Measurements from ENCODE around the gene AKR1E2.

Gene AKR1E2

DNA sequence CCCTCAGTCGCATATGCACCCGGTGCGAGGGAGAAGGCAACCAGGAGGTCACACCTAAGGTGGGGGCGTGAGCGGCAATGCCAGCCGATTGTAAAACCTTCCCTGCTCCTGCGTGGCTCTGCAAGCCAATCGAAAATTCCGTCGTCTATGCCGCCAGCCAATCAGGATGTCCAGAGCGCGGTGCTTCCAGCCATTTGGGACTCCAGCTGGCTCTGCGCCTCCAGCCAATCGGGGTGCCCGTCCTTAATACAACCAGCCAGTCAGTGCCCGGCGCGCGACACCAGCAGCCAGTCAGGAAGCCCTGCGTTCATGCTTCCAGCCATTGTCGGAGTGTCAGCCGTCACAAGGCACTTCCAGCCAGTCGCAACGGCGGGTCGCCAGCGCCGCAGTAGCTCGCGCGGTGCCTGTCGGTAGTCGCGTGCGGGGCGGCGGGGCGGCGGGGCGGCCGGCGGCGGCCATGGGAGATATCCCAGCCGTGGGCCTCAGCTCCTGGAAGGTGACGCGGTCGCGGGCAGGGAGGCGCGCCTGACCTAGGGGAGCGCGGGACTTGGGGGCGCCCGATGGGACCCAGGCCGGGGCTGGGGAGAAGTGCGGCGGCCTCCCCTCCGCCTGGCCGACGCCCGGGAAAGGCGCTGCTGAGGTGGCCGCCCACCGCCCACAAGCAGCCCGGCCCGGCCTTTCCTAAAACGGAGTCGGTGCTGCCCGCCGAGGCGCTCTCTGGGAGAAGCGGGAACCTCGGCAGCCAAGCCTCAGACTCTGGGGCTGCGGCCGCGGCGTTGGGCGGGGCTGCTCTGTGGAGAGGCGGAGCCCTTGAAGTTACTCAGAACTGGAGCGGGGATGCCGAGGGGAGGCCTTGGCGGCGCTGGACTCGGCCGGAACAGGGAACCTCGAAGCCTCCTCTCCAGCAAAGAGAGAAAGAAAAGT lies at the start of gene AKR1E2:
AKR1E2 (plus strand) TSS at position 340 of the 924 bp plus-strand sequence; CDS start at position 458, 118 bp downstream.
- no peak for TF ChIP-seq ZNF274 (IDR thresholded peaks at IDR 0.05; ENCODE audit: low read depth, low read length)
- peak within 1 kb of the TSS; percentile 57; the same call in 1 of the 2 replicates for H3K4me3 ChIP-seq (ENCODE audit: low read length)

- H3K4me3 ChIP-seq (ENCODE audit: low read length), result no peak overlapping the region
- TF ChIP-seq ZNF274 (IDR thresholded peaks at IDR 0.05; ENCODE audit: low read depth, low read length), result no peak
Measured at GRCh38 chr10:4776234-4776638, 49.8 kb upstream of the AKR1E2 start.

DNA sequence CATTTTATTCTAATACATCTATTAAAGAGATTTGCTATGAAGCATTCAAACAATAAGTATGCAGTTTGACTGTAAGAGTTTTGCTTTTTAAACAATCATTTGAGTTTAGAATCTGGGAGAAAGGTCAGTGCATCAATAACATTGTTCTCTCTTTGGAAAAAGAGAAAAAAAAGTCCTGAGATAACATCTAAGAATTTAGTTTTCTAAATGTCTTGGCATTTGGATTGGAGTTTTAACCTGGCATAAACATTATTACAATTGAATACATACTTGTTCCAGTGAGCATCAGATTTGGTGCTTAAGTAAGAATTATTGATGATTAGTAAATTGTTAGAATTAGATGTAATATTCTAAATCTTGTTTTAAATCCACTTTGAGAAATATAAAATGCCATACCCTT lies 47.2 kb upstream of the AKR1E2 start:
- TF ChIP-seq ZNF274 (IDR thresholded peaks at IDR 0.05; ENCODE audit: low read depth, low read length), result no peak
- H3K4me3 ChIP-seq (ENCODE audit: low read length), result no peak overlapping the region

DNA sequence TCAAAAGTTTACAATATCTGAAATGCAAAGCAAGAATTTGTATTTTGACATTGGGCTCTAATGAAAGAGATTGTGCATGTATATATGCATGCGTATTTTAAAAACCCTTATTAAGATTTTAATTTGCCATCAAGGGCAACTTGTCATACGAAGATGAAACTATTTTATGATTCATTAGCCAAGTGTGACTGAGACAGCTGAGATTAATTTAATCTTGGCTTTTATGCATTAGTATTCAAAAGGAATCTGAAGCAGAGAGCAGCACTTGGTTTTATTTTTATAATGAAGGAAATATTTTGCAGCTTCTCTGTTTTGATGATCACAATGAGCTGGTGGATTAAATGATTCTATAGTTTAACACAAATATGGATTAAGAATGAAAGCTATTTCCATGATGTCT lies 45.9 kb upstream of the AKR1E2 start:
- no peak for TF ChIP-seq ZNF274 (IDR thresholded peaks at IDR 0.05; ENCODE audit: low read depth, low read length)
- H3K4me3 ChIP-seq (ENCODE audit: low read length), result no peak overlapping the region

DNA sequence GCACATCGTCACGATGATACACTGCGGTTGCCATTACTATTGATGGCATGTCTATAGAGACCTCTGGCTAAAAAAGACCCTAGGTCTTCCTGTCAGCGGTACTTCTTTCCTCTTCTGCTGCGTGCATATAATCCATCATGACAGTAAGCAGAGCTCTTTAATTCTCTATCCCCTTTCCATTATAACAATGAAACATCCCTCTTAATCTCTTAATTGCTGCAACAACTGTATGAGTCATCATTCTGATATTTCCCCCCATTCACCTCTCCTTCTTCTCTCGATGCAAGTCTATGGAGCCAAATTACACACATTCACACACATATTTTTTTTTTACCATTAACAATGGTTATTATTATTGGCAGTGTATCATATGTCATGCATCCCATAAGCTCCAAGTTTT lies 45.2 kb upstream of the AKR1E2 start:
- TF ChIP-seq ZNF274 (IDR thresholded peaks at IDR 0.05; ENCODE audit: low read depth, low read length), result no peak
- no peak overlapping the region for H3K4me3 ChIP-seq (ENCODE audit: low read length)

GRCh38 chr10:4781955-4782354 lies 44.1 kb upstream of the AKR1E2 start:
- TF ChIP-seq ZNF274 (IDR thresholded peaks at IDR 0.05; ENCODE audit: low read depth, low read length), result no peak
- H3K4me3 ChIP-seq (ENCODE audit: low read length), result no peak overlapping the region

GRCh38 chr10:4784667-4785333 lies 41.2 kb upstream of the AKR1E2 start:
- TF ChIP-seq ZNF274 (IDR thresholded peaks at IDR 0.05; ENCODE audit: low read depth, low read length), result no peak
- no peak overlapping the region for H3K4me3 ChIP-seq (ENCODE audit: low read length)

DNA sequence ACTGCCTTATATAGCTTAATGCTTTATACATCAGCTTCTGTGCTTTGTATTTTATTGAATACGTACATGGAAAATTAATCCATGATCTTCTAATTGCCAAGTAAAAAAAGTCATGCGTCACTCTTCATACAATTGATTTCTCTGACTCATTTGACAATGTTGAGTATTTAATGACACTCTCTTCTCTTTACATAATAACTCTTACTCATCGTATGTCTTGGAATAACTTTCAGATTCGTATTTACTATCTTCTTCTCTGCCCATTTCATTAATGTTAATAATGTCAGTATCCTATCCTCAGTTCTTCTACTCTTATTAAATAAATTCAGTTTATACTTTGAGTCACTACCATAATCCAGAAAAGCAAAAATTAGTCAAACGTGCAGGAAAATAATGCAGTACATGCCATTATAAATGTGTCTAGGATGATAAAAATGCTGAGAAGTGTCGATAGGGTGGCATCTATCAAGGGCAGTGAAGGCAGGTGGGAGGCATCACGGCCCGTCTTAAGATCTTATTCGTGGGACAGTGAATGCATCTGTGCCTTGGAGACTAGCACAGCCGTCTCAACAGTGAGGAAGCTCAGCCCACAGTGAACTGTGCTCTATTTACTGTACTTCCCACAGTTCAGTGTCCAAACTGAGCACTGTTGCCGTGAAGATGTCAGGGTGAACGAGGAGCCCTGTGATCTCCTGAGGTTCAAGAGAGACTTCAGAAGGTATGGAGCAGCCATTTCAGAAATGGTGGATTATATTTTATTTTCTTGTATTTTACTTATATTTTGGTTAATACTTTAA lies 39.8 kb upstream of the AKR1E2 start:
- no peak for TF ChIP-seq ZNF274 (IDR thresholded peaks at IDR 0.05; ENCODE audit: low read depth, low read length)
- no peak overlapping the region for H3K4me3 ChIP-seq (ENCODE audit: low read length)

DNA sequence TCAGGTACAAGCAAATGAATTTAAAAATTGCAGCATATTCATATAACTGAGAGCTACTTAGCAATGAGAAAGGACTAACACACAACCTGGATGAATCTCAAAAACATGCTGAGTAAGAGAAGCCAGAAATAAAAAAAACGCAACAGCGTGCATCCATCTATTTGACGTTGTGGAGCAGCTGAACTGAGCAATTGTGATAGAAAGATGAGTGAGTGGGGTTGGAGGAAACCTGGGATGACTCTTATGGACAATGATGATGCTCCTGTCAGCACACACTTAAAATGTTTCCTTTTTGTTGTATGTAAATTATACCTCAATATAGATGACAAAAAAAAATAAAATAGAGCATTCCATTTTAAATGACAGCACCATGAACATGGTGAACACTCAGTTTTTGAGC lies 36.0 kb upstream of the AKR1E2 start:
- TF ChIP-seq ZNF274 (IDR thresholded peaks at IDR 0.05; ENCODE audit: low read depth, low read length), result no peak
- H3K4me3 ChIP-seq (ENCODE audit: low read length), result no peak overlapping the region

- H3K4me3 ChIP-seq (ENCODE audit: low read length), result no peak overlapping the region
- TF ChIP-seq ZNF274 (IDR thresholded peaks at IDR 0.05; ENCODE audit: low read depth, low read length), result no peak
Measured at GRCh38 chr10:4790922-4791321, 35.1 kb upstream of the AKR1E2 start.

DNA sequence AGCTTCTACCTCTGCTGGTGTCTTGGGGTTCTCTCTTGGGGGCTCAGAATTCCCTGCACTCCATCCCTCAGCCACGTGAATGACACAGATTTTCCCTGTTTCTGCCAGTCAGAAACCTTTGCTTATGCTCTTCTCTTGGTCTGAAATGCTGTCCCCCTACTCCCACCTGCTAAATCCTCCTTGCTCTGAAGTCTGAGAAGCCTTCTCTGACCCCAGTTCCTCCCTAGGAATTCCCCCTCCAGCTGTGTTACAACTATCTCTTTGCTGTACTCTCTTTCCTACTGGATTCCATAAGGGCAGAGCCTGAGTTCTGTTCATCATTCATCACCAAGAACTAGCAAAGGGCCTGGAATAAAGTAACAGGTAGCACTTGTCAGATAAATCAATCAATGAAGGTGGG lies 33.6 kb upstream of the AKR1E2 start:
- TF ChIP-seq ZNF274 (IDR thresholded peaks at IDR 0.05; ENCODE audit: low read depth, low read length), result no peak
- no peak overlapping the region for H3K4me3 ChIP-seq (ENCODE audit: low read length)

- H3K4me3 ChIP-seq (ENCODE audit: low read length), result no peak overlapping the region
- TF ChIP-seq ZNF274 (IDR thresholded peaks at IDR 0.05; ENCODE audit: low read depth, low read length), result no peak
Measured at GRCh38 chr10:4801405-4801804, 24.6 kb upstream of the AKR1E2 start.

- TF ChIP-seq ZNF274 (IDR thresholded peaks at IDR 0.05; ENCODE audit: low read depth, low read length), result no peak
- H3K4me3 ChIP-seq (ENCODE audit: low read length), result no peak overlapping the region
Measured at GRCh38 chr10:4802711-4803487, 23.1 kb upstream of the AKR1E2 start.

GRCh38 chr10:4803822-4804221 lies 22.2 kb upstream of the AKR1E2 start:
- TF ChIP-seq ZNF274 (IDR thresholded peaks at IDR 0.05; ENCODE audit: low read depth, low read length), result no peak

More at GRCh38 chr10:4803822-4804221, 22.2 kb upstream of the AKR1E2 start:
- H3K4me3 ChIP-seq (ENCODE audit: low read length), result no peak overlapping the region

All from GM08714 (cell line).